ENCODE data around the gene HAUS1.

The HAUS1 gene

GRCh38 chr18:46104128-46104911 is at the start of gene HAUS1:
HAUS1 (plus strand) TSS chr18:46104385; CDS start chr18:46104412, 27 bp downstream.
- no peak for TF ChIP-seq CTCF (IDR thresholded peaks at IDR 0.05; ENCODE audit: low read depth, low read length)
- peak within 1 kb of the TSS; percentile 92 for H3K4me3 ChIP-seq (ENCODE audit: low read depth, low read length)
- in situ Hi-C loops (cut with HindIII; ENCODE audit: low sequenced_read_pairs): no loop called here
- DNase-seq (ENCODE audit: low read depth, low spot score): peak; percentile 87

GRCh38 chr18:46054956-46055837 is 49.0 kb upstream of the HAUS1 start:
- TF ChIP-seq CTCF (IDR thresholded peaks at IDR 0.05; ENCODE audit: low read depth, low read length): no peak
- in situ Hi-C loops (cut with HindIII; ENCODE audit: low sequenced_read_pairs): no loop called here
- H3K4me3 ChIP-seq (ENCODE audit: low read depth, low read length): no peak overlapping the region
- DNase-seq (ENCODE audit: low read depth, low spot score): no peak

GRCh38 chr18:46055838-46056230 is 48.4 kb upstream of the HAUS1 start:
- in situ Hi-C loops (cut with HindIII; ENCODE audit: low sequenced_read_pairs): no loop called here
- no peak for TF ChIP-seq CTCF (IDR thresholded peaks at IDR 0.05; ENCODE audit: low read depth, low read length)
- DNase-seq (ENCODE audit: low read depth, low spot score): no peak
- no peak overlapping the region for H3K4me3 ChIP-seq (ENCODE audit: low read depth, low read length)

GRCh38 chr18:46060359-46060841 is 43.8 kb upstream of the HAUS1 start:
- in situ Hi-C loops (cut with HindIII; ENCODE audit: low sequenced_read_pairs): no loop called here
- no peak for TF ChIP-seq CTCF (IDR thresholded peaks at IDR 0.05; ENCODE audit: low read depth, low read length)
- DNase-seq (ENCODE audit: low read depth, low spot score): no peak

GRCh38 chr18:46061387-46061786 is 42.8 kb upstream of the HAUS1 start:
- no peak overlapping the region for H3K4me3 ChIP-seq (ENCODE audit: low read depth, low read length)
- DNase-seq (ENCODE audit: low read depth, low spot score): no peak
- no peak for TF ChIP-seq CTCF (IDR thresholded peaks at IDR 0.05; ENCODE audit: low read depth, low read length)
- in situ Hi-C loops (cut with HindIII; ENCODE audit: low sequenced_read_pairs): no loop called here

More at GRCh38 chr18:46060359-46060841, 43.8 kb upstream of the HAUS1 start:
- no peak overlapping the region for H3K4me3 ChIP-seq (ENCODE audit: low read depth, low read length)

GRCh38 chr18:46061796-46062195 is 42.4 kb upstream of the HAUS1 start:
- DNase-seq (ENCODE audit: low read depth, low spot score): no peak

More at GRCh38 chr18:46061796-46062195, 42.4 kb upstream of the HAUS1 start:
- no peak overlapping the region for H3K4me3 ChIP-seq (ENCODE audit: low read depth, low read length)
- in situ Hi-C loops (cut with HindIII; ENCODE audit: low sequenced_read_pairs): no loop called here
- no peak for TF ChIP-seq CTCF (IDR thresholded peaks at IDR 0.05; ENCODE audit: low read depth, low read length)

Data from astrocyte of the spinal cord (primary cell).